ENCODE results near the gene TMEM205. TPM values are rescaled to one million over a fixed set of nuclear protein-coding genes. Genes with fewer than 3 reads are reported as not detected.

TMEM205 gene
- total and polyA plus RNA-seq, 10 of the 15 experiments (the other 5 are each of a cell fraction or from before 2014, with no cell fraction given): 27.8 to 144 (median 88.3) TPM

DNA sequence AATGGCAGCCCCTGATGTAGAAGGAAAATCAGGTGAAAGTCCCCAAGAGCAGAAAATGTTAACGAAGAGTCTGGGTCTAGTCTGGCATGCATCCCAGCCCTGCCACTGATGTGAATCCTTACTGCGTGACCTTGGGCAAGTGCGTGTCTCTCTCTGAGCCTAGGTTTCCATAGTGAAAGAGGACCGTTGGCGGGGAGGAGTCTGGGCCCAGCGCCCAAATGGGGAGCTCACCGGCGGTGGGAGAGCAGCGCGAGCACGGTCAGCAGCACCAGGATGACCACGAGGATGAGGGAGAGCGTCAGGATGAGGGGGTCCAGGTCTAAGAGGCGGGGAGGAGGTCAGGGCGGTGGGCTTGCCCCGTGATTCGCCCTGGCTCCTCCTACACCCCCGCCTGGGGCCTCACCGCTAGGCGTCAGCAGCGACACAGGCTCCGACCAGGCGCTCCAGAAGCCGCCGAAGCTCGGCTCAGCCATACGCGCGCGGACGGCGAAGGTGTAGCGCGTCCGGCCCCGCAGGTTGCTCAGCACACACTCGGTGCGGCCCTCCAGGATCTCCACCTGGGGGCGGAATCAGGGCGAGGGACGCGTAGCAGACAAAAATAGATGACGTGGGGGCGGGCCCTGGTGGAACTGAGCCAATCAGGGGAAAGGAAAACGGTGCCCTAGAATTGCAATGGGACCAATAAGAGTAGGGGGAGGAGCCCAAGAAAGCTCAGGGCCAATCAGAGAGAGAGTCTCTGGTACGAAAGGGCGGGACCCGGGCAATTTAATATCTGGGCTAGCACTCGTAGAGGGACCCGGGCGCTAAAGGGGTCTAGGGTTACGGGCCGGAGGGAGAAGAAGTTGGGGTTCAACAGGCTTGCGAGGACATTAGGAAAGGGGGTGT is 34.8 kb upstream of the TMEM205 start (continued):
- no peak for TF ChIP-seq HSF1 (IDR thresholded peaks at IDR 0.05; ENCODE audit: low read depth, low read length)
- peak; percentile 91 for TF ChIP-seq MEF2A (IDR thresholded peaks at IDR 0.05; ENCODE audit: insufficient read depth, low read depth, low read length)
- peak; percentile 9; the same call in 1 of the 2 replicates for TF ChIP-seq NR2F1 (conservative IDR thresholded peaks at IDR 0.05)
- no peak for TF ChIP-seq ELK1 (IDR thresholded peaks at IDR 0.05; ENCODE audit: low read depth, low read length)
- TF ChIP-seq EGR1 (IDR thresholded peaks at IDR 0.05; ENCODE audit: borderline replicate concordance in 1 of 2, low read depth in 2 of 2, low read length in 2 of 2): peak in 1 of 2 experiments; percentile 77; a peak in 2 of 3 replicates
- no peak for TF ChIP-seq WRNIP1 (IDR thresholded peaks at IDR 0.05; ENCODE audit: borderline replicate concordance, low read depth, low read length)
- no peak for TF ChIP-seq ZBED1 (IDR thresholded peaks at IDR 0.05; ENCODE audit: borderline replicate concordance)
- TF ChIP-seq RAD21 (IDR thresholded peaks at IDR 0.05; ENCODE audit: insufficient read depth, low read depth, low read length): peak; percentile 58
- TF ChIP-seq RAD51 (IDR thresholded peaks at IDR 0.05): no peak
- TF ChIP-seq BMI1 (IDR thresholded peaks at IDR 0.05; ENCODE audit: borderline replicate concordance): no peak
- no peak for TF ChIP-seq IRF4 (IDR thresholded peaks at IDR 0.05; ENCODE audit: low read depth, low read length)
- TF ChIP-seq HDAC6 (IDR thresholded peaks at IDR 0.05; ENCODE audit: unreplicated experiment): no peak
- peak; percentile 5; the same call in 1 of the 3 replicates for TF ChIP-seq POU2F2 (IDR thresholded peaks at IDR 0.05; ENCODE audit: borderline replicate concordance, low read depth, low read length)
- no peak for TF ChIP-seq PAX5 (IDR thresholded peaks at IDR 0.05; ENCODE audit: borderline replicate concordance, low read depth, low read length)
- peak; percentile 56 for TF ChIP-seq IKZF1 (conservative IDR thresholded peaks at IDR 0.05)
- TF ChIP-seq LARP7 (IDR thresholded peaks at IDR 0.05): peak; percentile 85
- TF ChIP-seq, protein P1, sequence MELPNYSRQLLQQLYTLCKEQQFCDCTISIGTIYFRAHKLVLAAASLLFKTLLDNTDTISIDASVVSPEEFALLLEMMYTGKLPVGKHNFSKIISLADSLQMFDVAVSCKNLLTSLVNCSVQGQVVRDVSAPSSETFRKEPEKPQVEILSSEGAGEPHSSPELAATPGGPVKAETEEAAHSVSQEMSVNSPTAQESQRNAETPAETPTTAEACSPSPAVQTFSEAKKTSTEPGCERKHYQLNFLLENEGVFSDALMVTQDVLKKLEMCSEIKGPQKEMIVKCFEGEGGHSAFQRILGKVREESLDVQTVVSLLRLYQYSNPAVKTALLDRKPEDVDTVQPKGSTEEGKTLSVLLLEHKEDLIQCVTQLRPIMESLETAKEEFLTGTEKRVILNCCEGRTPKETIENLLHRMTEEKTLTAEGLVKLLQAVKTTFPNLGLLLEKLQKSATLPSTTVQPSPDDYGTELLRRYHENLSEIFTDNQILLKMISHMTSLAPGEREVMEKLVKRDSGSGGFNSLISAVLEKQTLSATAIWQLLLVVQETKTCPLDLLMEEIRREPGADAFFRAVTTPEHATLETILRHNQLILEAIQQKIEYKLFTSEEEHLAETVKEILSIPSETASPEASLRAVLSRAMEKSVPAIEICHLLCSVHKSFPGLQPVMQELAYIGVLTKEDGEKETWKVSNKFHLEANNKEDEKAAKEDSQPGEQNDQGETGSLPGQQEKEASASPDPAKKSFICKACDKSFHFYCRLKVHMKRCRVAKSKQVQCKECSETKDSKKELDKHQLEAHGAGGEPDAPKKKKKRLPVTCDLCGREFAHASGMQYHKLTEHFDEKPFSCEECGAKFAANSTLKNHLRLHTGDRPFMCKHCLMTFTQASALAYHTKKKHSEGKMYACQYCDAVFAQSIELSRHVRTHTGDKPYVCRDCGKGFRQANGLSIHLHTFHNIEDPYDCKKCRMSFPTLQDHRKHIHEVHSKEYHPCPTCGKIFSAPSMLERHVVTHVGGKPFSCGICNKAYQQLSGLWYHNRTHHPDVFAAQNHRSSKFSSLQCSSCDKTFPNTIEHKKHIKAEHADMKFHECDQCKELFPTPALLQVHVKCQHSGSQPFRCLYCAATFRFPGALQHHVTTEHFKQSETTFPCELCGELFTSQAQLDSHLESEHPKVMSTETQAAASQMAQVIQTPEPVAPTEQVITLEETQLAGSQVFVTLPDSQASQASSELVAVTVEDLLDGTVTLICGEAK (IDR thresholded peaks at IDR 0.05; ENCODE audit: borderline replicate concordance): no peak
- TF ChIP-seq CEBPB (IDR thresholded peaks at IDR 0.05; ENCODE audit: borderline replicate concordance in 1 of 2, low read depth in 2 of 2, low read length in 2 of 2): no peak
- TF ChIP-seq MLLT1 (IDR thresholded peaks at IDR 0.05): no peak
- TF ChIP-seq FOXM1 (IDR thresholded peaks at IDR 0.05; ENCODE audit: low read depth, low read length): no peak
- TF ChIP-seq TCF12 (IDR thresholded peaks at IDR 0.05; ENCODE audit: low read depth, low read length): 0 out of 2 replicates have a peak, but pooled peaks have one; percentile 41
- TF ChIP-seq GATAD2B (conservative IDR thresholded peaks at IDR 0.05; ENCODE audit: low read depth): no peak; the same call in 1 of the 2 replicates
